HUDEP-2 (cell line): ENCODE data around the gene ROBO4.

ENCODE experiments used
- DNase-seq, 76 experiments: peaks; one replicate each; lab custom pipeline; 2025; ENCODE audit not compliant: unreplicated experiment in 76 of 76; lab: John Stamatoyannopoulos, UW

Gene ROBO4

DNA sequence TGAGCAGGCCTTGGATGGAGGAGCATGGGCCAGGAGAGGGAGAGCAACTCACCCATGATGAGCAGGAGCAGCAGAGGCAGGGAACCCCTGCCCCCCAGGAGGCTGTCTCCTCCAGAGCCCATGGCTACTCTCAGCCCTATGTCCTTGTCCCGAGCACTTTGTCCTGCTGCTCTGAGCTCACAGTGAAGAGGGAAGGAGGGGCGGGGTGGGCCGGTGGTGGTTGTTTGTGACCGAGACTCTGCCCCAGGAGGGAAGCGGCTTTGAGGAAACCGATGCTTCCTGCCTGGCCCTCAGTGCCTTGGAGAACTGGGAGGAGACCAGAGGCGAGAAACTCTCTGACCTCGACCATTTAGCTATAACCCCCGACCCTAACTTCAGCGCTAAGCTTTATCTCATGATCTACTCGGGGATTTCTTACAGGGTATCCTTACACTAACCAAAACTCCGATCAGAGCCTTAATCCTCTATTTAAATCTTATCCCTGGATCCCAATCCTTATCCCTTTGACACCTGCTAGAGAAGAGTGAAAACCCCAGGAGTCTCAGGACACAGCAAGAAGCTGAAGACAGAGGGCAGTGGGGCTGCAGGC lies at the start of gene ROBO4:
Gene ROBO4, minus strand, starts transcription at position 192 of the 589 bp plus-strand sequence. Its CDS starts 70 bp downstream, at position 122.
- DNase-seq: no peak

GRCh38 chr11:124946735-124947141 lies 49.1 kb upstream of the ROBO4 start:
- no peak for DNase-seq

DNA sequence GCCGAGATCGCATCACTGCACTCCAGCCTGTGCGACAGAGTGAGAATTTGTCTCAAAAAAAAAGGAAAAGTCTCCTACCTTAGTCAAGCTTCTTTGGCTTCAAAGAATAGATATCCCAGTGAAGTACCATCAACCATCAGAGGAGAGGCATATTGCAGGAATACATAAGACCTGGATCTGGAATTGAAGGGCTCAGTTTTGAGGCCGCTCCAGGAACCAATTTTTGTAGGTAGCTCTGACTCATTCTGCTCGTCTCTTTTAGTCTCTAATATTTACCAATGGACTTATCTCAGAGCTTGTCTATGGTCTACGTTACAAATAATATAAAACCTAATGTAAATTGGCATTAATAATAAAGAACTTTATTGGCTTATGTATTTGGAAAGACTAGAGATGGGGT lies 48.2 kb upstream of the ROBO4 start:
- no peak for DNase-seq

DNA sequence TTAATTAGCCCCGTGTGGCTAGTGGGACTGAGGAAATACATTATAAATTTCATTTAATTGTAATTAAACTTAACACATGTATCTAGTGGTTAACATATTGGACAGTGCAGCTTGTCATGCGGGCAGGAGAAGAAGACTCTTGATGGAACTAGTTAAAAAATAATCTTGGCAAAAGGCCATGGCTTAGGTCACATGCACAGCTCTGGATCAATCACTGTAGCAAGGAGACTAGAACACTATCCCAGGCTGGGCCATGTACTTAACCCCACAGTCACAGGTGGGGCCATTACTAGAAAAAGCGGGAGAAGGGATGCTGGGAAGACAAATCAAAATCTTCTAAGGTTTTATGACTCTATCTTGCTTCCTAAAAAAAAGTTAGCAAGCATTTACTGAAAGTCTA lies 46.9 kb upstream of the ROBO4 start:
- no peak for DNase-seq

- DNase-seq: no peak
These were observed 46.1 kb upstream of the ROBO4 start for GRCh38 chr11:124943741-124944140.

GRCh38 chr11:124943254-124943616 lies 45.6 kb upstream of the ROBO4 start:
- DNase-seq: no peak

- no peak for DNase-seq
These were observed 45.0 kb upstream of the ROBO4 start for GRCh38 chr11:124942466-124943253.

- no peak for DNase-seq
These were observed 44.0 kb upstream of the ROBO4 start for GRCh38 chr11:124941703-124942102.

DNA sequence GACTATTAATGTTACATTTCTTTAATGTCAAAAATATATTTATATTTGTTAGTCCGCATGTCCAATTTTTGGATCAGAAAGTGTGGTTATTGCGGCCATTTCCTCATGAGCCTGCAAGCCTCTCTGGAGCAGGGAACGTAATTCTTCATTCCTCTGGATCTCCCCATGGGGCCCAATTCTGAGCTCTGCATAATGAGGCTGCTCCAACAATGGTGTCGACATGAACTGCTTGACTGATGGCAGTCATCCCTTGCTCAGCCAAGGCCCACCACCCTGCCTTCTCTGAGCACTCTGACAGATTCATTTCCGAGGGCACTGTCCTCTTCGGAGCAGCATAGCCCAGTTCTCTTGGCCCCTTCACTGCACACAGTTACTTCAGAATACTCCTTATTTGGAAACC lies 41.3 kb upstream of the ROBO4 start:
- DNase-seq: no peak

DNA sequence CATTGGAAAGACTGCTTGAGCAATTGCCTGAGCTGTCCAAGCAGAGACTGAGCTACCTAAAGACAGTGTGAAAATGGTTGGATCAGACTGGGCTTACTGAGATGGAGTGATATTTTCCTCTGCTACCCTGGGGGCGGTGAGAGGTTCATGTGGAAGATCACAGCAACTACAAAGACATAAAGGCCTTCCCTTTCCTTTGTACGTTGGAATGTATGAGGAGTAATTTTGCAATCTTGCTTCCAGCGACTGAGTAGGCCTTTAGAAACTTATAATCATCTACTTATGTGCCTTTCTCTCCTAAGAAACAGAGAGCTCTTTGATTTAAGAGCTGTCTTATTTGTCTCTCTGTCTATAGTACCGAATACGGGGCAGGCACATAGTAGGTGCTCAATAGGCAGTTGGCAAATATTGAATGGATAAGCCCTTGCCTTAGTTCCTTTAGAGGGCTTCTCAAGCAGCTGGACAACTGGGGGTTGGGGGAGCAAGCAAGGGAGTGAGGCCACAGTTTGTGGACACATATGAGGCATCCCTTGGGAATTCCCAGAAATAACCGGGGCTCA lies 40.6 kb upstream of the ROBO4 start:
- no peak for DNase-seq

DNA sequence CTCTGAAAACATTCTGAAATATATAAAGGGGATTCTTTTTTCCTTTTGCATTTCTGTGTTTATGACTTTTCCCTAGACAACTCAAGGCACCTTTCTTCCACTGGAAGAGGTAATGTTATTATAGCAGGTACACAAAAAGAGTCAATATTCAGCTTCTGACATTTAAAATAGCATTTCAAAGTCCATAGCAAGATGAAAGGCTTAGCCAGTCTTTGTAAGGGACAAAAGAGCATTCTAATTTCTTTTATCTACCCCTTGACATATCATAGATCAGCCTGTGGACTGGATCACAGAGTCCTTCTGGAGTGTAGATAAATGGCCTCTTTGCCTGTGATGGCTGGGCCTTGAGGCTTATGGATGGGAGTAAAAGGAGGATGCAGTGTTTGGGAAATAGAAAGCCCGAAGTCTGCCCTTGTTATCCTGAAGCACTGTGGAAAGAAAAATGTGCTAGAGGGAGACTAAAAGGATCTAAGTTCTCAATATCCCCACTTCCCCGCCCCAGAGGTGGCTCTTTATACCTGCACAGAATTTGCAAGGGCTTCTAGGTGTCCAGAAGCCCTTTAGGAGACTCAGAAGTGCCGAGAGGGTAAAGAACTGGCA lies 39.8 kb upstream of the ROBO4 start:
- DNase-seq: no peak

- no peak for DNase-seq
These were observed 38.2 kb upstream of the ROBO4 start, which contains the start of gene HEPACAM for GRCh38 chr11:124935548-124936514. Gene HEPACAM, minus strand, starts transcription at chr11:124936047. Its CDS starts 41 bp downstream, at chr11:124936006.

DNA sequence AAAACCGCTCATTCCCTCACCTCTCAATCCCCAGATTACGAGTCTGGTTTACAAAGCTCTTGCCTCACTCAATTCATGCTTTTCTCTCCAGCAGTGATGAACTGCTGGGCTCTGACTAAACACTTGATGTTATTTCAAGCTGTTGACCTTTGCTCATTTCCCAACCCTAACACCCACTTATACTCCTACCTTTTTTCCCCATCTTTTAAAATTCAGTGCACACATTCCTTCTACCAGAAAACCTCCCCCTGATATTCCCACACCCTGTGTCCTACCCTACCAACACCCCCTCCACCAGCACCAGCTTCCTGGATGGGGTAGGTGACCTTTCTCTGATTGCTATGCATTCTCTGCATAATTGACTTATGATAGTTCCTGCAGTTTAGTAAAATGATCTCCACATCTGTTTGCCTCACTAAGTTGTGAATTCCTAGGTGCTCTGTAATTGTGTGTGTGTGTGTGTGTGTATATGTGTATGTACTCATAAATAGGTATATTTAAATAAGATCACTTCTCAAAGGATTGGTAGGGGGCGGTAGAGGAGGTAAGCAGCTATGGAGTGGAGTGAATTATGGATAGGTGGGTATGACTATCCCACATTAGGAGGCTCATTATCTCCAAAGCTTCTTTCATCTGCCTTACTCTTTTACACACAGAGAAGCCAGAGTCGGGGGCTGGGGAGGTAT lies 37.3 kb upstream of the ROBO4 start:
- DNase-seq: no peak

GRCh38 chr11:124930799-124931198 lies 33.1 kb upstream of the ROBO4 start:
- DNase-seq: no peak

GRCh38 chr11:124928942-124929665 lies 31.4 kb upstream of the ROBO4 start:
- no peak for DNase-seq

DNA sequence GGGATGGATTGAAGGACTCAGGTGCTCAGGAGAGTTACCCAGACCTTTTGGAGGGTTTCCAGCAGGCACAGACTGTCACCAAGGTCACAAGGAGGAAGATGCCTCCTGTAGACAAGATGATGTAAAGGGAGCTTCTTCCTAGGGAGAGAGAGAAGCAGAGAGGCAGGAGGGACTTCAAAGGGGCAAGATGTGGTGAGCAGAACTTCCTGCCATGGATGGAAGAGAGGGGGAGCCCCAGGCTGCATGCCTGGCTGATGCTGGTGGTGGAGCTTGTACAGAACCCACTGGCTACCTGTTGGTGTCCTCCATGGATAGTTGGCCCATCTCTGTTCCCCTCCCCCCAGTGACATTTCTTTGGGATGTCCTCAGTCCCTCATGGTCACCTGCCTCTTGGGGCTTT lies 25.6 kb upstream of the ROBO4 start:
- DNase-seq: no peak

DNA sequence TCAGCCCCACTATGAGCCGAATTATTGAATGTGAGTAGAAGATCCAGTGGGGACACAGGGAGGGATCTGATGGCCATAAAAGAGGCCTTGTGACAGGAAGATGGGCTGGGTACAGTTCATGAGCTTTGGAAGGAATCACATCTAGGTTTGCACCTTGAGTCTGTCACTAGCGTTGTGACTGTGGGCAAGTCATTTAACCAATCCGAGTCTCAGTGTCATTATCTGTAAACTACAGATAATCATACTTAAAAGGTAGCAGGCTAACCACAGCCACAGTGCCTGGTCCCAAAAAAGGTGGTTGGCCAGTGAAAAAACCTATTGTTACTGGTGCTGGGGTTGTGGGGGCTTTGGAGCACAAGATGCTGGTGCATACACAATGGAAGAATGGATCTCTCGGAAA lies 25.2 kb upstream of the ROBO4 start:
- no peak for DNase-seq

- peak in 45 of 76 experiments; percentile 7 to 79 (median 46) for DNase-seq
These were observed 23.4 kb upstream of the ROBO4 start for GRCh38 chr11:124920870-124921609.

DNA sequence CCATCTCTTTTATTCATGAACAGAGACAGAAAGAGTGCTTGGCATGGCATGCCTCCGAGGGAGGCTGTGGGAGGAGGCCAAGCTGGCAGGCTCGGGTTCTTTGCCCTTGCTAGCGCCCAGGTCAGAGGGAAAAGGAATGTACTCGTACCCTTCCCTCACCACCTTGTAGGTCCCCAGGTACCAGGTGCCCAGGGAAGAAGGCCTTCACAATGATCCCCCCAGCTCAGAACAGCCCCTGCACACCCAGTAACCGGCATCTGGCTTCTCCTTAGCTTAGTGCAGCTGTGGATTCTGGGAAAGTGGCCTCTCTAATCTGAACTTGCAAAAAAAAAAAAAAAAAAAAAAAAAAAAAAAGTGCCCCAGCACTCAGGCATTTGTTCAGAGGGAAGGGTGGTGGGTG lies 22.7 kb upstream of the ROBO4 start:
- DNase-seq: no peak
